HG03175 (cell line): ENCODE measurements around the gene NELFE.
"Not testable (repeated sequence)": the region's sequence is repeated elsewhere in the genome, so short reads cannot be mapped to it uniquely, and the experiment has no call there.

ENCODE experiments used
- ATAC-seq: cut with Tn5 transposase; IDR thresholded peaks from one replicate; pipeline ENCODE4 v1.9.1; 2021; ENCODE audit warnings: mild to moderate bottlenecking, moderate library complexity; ENCODE audit not compliant: unreplicated experiment

Gene NELFE

DNA sequence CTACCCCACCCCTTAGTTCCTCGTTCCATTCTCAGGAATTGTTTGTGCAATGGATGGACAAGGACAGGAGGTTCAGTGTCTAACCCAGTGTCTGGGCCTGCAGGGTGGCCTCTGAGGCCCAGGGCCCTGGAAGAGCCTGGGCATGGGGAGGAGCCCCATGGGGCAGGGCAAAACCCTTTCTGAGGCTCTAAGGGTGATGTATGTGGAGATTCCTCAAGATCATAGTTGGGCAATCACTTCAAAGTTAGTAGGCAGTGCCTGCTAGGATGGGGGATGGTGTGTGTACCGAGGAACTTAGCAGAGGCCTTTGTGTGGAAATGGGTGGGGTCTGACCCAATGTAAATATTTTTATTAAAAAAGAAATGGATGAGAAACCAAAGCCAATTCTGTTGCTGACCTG, 38.0 kb downstream of the NELFE start:
- ATAC-seq = no peak

DNA sequence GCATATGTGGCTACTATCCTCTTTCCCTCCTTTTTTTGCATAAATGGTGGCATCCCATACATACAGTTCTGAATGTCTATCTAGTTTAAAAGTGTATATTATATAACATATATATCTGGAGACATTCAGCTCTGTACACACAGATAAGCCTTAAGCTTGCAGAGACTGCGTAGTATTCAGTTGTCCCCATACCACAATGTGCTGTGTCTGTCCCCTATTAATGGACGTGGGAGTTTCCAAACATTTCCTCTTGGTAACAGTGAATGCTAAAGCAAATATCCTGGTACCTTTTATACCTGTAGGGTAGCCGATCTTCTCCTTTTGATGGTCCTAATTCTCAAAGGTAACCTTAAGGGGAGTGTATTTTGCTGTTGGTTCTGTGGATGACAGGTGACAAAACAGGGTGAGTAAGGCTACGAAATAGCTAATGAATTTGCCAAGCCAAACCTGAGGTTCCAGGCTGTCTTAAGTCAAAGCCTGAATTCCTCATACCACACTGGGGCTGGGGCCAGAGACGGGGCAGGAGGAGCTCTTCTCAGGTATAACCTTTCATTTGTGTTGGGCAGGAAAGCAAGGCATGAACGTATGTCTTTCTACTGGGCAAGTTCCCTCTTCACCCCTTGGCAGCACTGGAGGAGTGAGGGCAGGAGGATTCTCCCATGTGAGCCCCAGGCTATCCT, 39.0 kb downstream of the NELFE start:
- no peak for ATAC-seq

DNA sequence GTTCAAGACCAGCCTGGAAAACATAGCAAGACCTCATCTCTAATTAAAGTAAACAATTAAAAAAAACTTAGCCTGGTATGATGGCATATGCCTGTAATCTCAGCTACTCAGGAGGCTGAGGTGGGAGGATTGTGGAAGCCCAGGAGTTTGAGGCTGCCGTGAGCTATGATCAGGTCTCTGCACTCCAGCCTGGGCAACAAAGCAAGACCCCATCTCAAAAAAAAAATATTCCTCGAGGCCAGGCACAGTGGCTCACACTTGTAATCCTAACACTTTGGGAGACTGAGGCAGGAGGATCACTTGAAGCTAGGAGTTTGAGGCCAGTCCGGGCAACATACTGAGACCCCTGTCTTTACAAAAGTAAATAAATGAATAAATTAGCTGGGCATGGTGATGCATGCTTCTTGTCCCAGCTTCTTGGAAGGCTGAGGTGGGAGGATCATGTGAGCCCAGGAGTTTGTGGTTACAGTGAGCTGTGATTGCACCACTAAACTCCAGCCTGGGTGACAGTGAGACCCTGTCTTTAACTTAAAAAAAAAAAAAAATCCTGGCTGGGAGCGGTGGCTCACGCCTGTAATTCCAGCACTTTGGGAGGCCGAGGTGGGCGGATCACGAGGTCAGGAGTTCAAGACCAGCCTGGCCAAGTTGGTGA, 40.6 kb downstream of the NELFE start:
- ATAC-seq = no peak

DNA sequence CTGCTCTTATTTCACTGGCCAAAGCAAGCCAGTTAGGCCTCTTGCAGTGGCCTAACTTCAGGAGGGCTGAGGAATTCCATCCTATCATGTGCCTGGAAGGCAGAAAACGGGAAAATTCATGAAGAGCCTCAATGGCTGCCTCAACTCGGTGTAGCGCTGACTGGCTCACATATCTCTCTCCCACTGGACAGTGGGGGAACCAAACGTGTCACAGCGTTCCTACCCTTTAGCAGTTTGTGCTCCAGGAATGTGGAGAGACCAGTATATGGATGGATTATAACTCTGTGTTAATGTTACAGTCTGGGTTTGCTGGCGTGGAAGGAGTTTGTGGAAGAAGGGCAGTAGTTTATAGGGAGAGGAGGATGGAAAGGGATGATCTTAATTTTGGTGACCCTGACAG, 43.0 kb downstream of the NELFE start:
- ATAC-seq = no peak

DNA sequence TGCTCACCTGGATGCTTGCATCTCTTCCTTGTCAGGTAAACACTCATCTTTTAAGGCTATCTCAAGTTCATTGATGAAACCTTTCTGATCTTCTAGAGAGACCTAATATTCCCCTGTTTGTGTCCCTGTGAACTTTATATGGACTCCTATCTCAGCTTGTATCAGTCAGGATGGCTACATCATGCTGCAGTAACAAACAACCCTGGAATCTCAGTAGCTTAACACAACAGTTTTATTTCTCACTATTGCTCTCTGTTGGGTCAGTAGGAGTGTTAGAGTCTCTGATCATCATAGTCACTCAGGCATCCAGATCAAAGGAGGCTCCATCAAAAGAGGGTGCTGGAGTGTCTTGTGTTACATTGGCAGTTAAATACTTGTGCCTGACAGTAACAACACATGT, 43.4 kb downstream of the NELFE start:
- ATAC-seq = no peak

DNA sequence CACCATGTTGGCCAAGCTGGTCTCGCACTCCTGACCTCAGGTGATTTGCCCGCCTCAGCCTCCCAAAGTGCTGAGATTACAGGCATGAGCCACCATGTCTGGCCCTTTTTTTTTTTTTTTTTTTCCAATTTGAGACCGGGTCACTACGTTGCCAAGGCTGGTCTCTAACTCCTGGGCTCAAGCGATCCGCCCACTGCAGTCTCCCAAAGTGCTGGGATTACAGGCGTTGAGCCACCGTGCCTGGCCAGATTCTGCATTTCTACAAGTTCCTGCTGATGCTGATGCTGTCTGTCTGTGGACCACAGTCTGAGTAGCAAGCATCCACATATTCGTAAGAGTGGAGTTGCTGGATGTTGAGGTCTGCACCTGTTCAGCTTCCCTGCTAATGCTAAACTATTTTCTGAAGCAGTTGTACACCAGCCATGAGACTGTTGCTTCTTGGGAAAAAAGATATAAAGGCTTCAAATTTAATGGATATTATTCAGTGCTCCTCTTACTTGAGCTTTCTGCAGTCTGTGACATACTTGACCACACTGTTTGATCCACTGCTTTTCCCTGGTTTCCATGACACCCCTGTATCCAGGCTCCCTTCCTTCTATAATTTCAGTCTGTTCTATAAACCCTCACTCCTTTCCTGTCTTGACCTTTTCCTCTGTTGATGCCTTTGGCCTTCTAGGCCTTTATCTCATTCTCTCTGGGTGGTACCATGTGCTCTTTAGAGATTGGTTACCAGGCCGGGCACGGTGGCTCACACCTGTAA, 46.8 kb downstream of the NELFE start:
- ATAC-seq = no peak

DNA sequence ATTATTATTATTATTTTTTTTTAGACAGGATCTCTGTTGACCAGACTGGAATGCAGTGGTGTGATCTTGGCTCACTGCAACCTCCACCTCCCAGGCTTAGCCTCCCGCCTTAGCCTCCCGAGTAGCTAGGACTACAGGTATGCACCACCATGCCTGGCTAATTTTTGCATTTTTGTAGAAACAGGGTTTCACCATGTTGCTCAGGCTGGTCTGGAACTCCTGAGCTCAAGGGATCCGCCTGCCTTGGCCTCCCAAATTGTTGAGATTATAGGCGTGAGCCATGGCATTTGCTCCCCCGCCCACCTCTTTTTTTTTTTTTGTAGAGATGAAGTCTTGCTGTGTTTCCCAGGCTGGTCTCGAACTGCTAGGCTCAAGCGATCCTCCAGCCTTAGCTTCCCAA, 49.5 kb downstream of the NELFE start:
- not testable (repeated sequence) for ATAC-seq

DNA sequence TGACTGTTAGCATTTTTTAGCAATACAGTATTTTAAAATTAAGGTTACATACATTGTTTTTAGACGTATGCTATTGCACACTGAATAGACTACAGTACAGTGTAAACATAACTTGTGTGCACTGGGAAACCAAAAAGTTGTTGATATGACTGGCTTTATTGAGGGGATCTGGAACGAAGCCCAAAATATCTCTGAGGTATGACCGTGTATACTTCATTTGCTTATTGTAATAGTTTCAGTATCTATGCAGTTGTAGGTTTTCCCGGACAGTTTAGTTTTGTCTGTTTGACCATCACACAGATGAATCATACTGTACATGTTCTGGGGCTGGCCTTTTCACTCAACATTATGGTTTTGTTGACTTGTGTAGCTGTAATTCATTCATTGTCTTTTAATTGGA, 50.0 kb downstream of the NELFE start:
- ATAC-seq = peak; percentile 84

DNA sequence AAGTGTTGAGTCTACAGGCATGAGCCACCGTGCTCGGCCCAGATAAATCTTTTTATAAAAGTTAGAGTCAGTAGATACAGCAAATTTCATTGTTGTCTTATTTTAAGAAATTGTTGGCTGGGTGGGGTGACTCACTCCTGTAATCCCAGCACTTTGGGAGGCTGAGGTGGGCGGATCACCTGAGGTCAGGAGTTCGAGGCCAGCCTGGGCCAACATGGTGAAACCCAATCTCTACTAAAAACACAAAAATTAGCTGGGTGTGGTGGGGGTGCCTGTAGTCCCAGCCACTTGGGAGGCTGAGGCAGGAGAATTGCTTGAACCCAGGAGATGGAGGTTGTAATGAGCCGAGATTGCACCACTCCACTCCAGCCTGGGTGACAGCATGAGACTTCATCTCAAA, 50.5 kb downstream of the NELFE start:
- not testable (repeated sequence) for ATAC-seq

DNA sequence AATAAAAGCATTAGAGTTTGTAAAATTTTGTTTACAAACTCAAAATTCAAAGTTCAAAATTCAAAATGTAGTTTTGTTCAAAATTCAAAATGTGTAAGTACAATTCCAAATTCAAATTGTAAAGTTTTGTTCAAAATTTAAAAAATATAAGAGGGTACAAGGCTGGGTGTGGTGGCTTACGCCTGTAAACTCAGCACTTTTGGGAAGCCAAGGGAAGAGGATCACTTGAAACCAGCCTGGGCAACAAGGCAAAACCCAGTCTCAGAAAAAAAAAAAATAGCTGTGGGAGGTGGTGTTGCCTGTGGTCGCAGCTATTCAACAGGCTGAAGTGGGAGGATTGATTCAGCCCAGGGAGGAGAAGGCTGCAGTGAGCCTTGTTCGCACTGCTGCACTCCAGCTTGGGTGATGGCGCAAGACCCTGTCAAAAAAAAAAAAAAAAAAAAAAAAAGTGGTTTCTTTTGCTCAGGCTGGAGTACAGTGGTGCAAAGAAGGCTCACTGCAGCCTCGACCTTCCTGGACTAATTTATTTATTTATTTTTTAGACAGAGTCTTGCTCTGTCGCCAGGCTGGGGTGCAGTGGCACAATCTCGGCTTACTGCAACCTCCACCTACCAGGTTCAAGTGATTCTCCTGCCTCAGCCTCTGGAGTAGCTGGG, 51.5 kb downstream of the NELFE start:
- ATAC-seq = no peak

DNA sequence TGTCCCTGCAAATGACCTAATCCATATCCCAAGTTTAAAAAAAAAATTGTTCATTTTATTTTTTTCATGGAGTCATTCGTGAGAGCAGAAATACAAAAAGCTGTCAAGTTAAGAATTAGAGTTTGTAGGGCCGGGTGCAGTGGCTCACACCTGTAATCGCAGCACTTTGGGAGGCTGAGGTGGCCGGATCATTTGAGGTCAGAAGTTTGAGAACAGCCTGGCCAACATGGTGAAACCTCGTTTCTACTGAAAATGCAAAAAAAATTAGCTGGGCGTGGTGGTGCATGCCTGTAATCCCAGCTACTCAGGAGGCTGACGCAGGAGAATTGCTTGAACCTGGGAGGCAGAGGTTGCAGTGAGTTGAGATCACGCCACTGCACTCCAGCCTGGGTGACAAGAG, 52.0 kb downstream of the NELFE start:
- not testable (repeated sequence) for ATAC-seq

DNA sequence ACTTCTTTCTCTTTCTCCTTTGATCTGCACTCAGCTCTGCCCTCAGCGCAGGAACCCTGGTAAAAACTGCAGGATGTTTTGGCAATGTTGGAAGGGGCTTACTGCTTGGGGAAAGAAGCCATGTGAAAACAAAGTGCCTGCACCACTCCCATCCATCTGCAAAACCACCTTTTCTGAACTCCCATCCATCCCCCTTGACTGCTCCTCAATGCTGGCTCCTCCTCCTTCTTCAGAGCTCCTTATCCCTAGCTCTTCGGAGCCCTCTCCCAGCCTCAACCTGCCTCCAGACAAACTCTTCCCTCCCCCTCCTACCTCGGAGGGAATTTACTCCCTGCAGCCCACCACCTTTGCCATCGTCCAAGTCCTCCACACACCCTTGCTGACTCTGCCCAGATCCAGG, 52.6 kb downstream of the NELFE start:
- ATAC-seq = no peak

DNA sequence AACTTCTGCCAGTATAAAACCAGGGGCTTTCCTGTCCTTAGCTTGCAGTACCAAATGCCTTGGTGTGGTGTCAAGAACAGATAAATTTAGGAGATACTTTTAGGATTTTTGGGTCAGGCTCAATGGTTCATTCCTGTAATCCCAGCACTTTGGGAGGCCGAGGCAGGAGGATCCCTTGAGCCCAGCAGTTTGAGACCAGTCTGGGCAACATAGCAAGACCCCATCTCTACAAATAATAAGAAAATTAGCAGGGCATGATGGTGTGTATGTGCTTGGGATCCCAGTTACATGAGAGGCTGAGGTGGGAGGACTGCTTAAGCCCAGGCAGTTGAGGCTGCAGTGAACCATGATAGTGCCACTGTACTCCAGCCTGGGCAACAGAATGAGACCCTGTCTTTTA, 53.7 kb downstream of the NELFE start:
- no peak for ATAC-seq

DNA sequence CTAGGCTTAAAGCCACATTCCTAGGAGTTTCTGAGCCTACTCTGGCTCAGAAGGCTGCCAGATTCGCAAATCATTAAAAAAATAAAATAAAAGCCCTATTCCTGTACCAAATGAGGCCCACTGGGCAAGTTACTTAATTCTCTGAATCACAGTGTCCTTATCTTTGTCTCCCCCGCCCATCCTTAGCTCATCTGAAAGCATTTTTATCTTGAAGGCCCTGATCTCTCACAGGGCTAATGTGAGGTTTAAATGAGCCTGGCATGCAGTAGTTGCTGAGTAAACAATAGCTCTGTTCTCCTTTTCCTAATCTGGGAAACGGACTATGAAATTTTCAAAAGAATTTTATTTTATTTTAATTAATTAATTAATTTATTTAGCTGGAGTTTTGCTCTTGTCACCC, 54.8 kb downstream of the NELFE start:
- ATAC-seq = no peak
